GM19043 (cell line): ENCODE data around the gene EHBP1.
"Not testable (repeated sequence)": the region's sequence is repeated elsewhere in the genome, so short reads cannot be mapped to it uniquely, and the experiment has no call there.

Experiments
- ATAC-seq: cut with Tn5 transposase; IDR thresholded peaks from one replicate; pipeline ENCODE4 v1.9.1; 2021; ENCODE audit warnings: low read depth; ENCODE audit not compliant: unreplicated experiment

Gene EHBP1

GRCh38 chr2:63000801-63001200 is 295.3 kb downstream of the EHBP1 start:
- no peak for ATAC-seq

GRCh38 chr2:63001576-63001975 is 296.1 kb downstream of the EHBP1 start:
- ATAC-seq, result no peak

DNA sequence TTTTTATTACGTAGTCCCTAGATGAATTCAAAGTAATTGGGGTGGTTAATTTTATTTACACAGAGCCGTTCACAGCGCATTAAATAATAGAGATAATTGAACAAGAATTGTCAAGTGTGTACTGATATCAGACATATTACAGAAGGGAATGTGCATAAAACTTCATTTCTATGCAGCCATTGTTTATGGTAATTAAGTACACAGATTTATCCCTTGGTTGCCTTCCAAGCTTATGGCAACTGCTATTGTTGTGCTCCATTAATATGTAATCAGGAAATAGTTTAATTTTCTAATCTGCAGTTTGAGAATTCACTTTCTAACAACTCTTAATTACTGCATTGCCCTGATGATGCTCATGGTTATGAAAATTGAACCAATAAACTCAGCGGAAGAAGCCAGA is 297.8 kb downstream of the EHBP1 start:
- ATAC-seq, result no peak

DNA sequence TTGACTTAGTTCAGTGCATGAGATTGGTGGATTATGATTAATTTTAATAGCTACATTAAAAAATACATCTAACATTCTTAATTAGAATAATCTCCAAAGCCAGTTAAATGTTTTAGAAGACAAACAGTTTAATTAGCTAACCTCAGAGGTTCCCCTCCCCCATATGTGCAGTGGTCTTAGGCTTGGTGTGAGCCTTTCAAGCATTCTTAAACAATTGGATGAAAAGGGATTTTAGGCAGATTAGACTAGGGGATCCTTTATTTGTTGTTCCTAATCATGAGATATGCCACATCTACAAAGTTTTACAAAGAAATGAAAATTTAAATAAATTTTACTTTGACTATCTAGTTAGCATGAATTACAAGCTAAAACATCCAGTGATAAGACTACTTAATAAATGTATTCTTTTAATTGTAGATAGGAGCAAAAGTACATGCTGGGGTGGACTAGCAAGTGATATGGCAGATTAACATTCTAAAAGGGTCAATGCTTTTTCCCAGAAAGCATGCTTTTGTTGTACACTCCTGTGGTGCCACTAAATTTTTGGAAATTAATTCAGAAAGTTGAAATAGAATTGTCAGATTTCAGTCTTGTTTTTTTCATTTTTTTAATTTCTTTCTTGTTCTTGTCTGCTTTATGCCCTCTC is 302.4 kb downstream of the EHBP1 start:
- no peak for ATAC-seq

DNA sequence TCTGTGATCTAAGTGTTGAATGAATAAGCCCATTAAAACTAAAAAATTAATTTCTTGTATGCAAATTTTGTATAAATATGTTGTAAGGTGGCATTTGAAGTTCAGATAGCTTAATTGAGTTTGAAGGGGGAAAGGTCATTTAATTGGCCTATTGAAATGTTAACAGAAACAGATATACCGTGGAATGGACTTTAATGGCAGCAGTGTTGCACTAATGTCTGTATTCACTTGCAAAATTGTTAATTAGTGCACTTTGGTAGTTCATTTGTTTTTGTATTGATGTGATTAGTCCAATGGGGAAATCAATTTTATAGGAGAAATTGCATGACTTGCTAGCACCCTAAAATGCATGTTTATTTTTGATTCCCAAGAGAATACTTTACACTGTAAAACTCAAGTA is 303.3 kb downstream of the EHBP1 start:
- no peak for ATAC-seq

DNA sequence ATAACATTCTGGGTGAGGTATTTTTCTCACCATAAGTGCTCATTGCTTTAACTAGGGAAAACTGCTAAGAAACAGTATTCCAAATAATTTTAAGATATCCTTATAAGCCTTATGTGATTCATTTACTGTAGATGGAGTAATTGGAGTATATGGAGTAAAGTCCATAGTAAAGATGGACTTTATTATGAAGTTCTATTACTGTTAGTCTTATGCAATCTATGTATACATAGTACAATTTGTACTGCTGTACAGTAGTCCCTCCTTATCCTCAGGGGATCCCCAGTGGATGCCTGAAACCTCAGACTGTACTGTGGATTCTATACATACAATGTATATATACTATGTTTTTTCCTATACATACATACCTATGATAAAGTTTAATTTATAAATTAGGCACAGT is 304.0 kb downstream of the EHBP1 start:
- no peak for ATAC-seq

- no peak for ATAC-seq
Measured at GRCh38 chr2:63012541-63012940, 307.0 kb downstream of the EHBP1 start.

DNA sequence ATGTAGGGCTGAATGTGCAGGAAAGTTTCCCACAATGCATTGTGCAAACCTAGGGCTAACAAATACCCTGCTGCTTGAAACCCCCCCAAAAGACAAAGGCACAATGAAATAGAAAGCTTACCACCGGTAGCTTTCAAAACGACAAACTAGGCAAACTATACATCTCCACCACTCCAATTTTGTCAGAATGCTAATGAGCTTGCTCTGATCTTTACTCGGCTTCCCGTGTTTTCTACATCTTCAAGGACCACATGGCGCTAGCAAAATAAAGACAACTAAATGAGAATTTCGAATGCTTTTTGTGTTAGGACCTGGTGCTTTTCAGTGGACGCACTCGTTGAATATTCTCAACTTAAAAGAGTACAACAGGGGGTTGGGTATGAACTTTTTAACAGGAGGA is 307.9 kb downstream of the EHBP1 start:
- ATAC-seq, result no peak

DNA sequence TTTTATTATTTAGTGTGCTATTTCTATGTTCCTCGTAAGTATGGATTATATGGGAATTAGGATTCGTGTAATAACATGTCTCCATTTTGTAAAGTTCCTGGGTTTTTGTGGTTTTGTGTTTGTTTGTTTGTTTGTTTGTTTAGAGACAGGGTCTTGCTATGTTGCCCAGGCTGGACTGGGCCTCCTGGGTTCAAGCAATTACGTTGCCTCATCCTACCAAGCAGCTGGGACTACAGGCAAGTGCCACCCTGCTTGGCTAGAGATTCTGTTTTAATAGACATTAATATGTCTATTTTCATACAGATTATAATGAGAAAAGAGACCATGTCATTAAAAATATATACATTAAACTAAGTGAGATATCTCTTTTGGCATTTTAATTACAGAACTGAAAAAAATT is 309.9 kb downstream of the EHBP1 start:
- ATAC-seq, result no peak

- no peak for ATAC-seq
Measured at GRCh38 chr2:63018439-63018838, 312.9 kb downstream of the EHBP1 start.

DNA sequence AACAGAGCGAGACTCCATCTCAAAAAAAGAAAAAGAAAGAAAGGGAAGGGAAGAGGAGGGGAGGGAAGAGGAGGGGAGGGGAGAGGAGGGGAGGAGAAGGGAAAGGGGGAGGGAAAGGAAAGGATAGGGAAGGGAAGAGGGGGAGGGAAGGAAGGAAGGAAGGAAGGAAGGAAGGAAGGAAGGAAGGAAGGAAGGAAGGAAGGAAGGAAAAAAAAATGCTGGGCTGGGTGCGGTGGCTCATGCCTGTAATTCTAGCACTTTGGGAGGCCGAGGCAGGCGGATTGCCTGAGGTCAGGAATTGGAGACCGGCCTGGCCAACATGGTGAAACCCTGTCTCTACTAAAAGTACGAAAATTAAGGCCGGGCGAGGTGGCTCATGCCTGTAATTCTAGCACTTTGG is 314.2 kb downstream of the EHBP1 start:
- not testable (repeated sequence) for ATAC-seq

DNA sequence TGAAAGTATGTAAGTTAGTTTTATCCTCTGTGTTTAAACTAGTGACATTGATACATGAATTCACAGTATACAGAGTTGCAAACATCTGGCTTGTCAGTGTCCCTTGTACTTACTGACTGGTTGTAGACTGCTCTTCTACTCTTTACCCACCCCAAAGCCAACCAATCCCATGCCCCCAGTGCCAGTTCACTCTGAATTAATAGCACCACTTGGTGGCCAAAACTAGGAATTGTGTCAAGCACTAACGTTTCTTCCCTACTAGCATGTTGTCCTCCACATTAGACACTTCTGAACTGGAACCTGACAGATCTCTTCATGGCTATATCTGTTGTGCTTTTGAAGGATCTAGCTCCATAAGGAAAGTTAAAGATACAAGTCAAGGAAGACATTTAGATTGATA is 317.9 kb downstream of the EHBP1 start:
- ATAC-seq, result no peak

GRCh38 chr2:63027220-63027619 is 321.7 kb downstream of the EHBP1 start:
- no peak for ATAC-seq

- no peak for ATAC-seq
Measured at GRCh38 chr2:63029058-63029457, 323.5 kb downstream of the EHBP1 start.

- ATAC-seq, result no peak
Measured at GRCh38 chr2:63034526-63034925, 329.0 kb downstream of the EHBP1 start.

GRCh38 chr2:63035169-63035568 is 329.7 kb downstream of the EHBP1 start:
- ATAC-seq, result no peak

- ATAC-seq, result no peak
Measured at GRCh38 chr2:63035660-63036059, 330.1 kb downstream of the EHBP1 start.

GRCh38 chr2:63038034-63038433 is 332.5 kb downstream of the EHBP1 start:
- no peak for ATAC-seq

- ATAC-seq, result no peak
Measured at GRCh38 chr2:63040586-63040985, 335.1 kb downstream of the EHBP1 start.

DNA sequence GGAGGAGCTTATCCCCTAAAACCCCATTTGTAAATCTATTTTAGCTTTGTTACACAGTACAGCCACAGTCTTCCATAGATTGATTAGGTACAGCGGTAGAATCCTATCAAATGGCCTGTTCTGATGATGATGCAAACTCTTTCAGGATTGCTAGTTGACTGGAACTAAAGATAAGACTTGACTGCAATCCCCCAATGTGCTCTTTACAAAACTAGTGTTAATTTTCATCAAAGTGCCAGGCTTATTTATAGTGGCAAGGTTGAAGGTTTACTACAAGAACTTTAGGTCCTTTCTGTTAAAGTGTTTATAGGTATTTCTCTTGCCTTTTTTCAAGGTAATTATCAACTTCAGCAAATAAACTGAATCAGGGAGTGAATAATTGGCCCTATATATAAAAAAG is 336.1 kb downstream of the EHBP1 start:
- ATAC-seq, result no peak

GRCh38 chr2:63044362-63045327 is 339.1 kb downstream of the EHBP1 start:
- no peak for ATAC-seq

GRCh38 chr2:63046552-63046951 is 341.0 kb downstream of the EHBP1 start:
- no peak for ATAC-seq
